Endothelial cell of umbilical vein (primary cell): Measurements from ENCODE around the gene GALK1. TPM values are rescaled to one million over a fixed set of nuclear protein-coding genes. Genes with fewer than 3 reads are reported as not detected.
"Not testable (repeated sequence)": the region's sequence is repeated elsewhere in the genome, so short reads cannot be mapped to it uniquely, and the experiment has no call there.

Experiments
- BruUV-seq: library from RNA; stranded (reverse); fragments of 400-500 nt; replicated peaks from 2 replicates; lab custom pipeline; 2021; lab: Mats Ljungman, UMichigan
- CTCF ChIA-PET: fragments of 300-600, 350-600 bp; sonication (Branson Sonifier 250); formaldehyde crosslinking; loops from one replicate; lab custom pipeline; 2021; ENCODE audit warnings: antibody characterized with exemption, inconsistent platforms; lab: Charles Lee
- POLR2A ChIA-PET: fragments of 300-600, 350-600 bp; sonication (Branson Sonifier 250); formaldehyde crosslinking; loops from one replicate; lab custom pipeline; 2021; ENCODE audit warnings: antibody characterized with exemption, inconsistent platforms; lab: Charles Lee
- DNase-seq: peaks from one replicate; pipeline ENCODE4 v3.0.0-alpha.2; 2011; ENCODE audit warnings: low read depth, low spot score
- FAIRE-seq: peaks from 2 replicates; lab custom pipeline; 2011; peaks lifted over from hg19 to GRCh38; lab: Jason Lieb, UNC
- H2AFZ ChIP-seq: 2 replicates; pipeline ENCODE4 v1.6.0; 2012; ENCODE audit warnings: low read depth, low read length, control low read depth, inconsistent platforms
- H3K27ac ChIP-seq: 2 replicates; pipeline ENCODE4 v1.5.1; 2011; ENCODE audit warnings: low read depth, mild to moderate bottlenecking, control low read depth, low read length, moderate library complexity; ENCODE audit not compliant: insufficient read depth
- H3K27me3 ChIP-seq, 2 experiments: 2 replicates each; pipeline versions ENCODE4 v1.6.0 to v1.6.1; 2011; ENCODE audit warnings: low read length in 2 of 2, mixed read lengths in 1 of 2; ENCODE audit not compliant: control insufficient read depth in 2 of 2, insufficient read depth in 2 of 2
- H3K36me3 ChIP-seq, 2 experiments: 2 replicates in 1 of 2; 3 replicates in 1 of 2; pipeline ENCODE4 v1.5.1; 2011; ENCODE audit warnings: low read length in 2 of 2, mild to moderate bottlenecking in 1 of 2, moderate library complexity in 1 of 2; ENCODE audit not compliant: control insufficient read depth in 2 of 2, insufficient read depth in 2 of 2; ENCODE audit errors: extremely low read depth in 1 of 2
- H3K4me1 ChIP-seq: 3 replicates; pipeline ENCODE4 v1.5.1; 2011; ENCODE audit warnings: mild to moderate bottlenecking, low read length; ENCODE audit not compliant: control insufficient read depth, insufficient read depth; ENCODE audit errors: extremely low read depth
- H3K4me2 ChIP-seq: 2 replicates; pipeline ENCODE4 v1.6.1; 2011; ENCODE audit warnings: low read length, control low read depth, mixed read lengths; ENCODE audit not compliant: insufficient read depth
- H3K4me3 ChIP-seq, 3 experiments: fragments of 200-600 bp in 1 of 3; sonication (generic), shearing (Covaris generic) in 1 of 3; replicated peaks in 1 of 3; 2 replicates each; pipeline ENCODE4 v1.5.1; 2011 to 2016; ENCODE audit warnings: control low read depth in 3 of 3, low read length in 3 of 3, mild to moderate bottlenecking in 2 of 3, inconsistent platforms in 1 of 3, low read depth in 1 of 3, moderate library complexity in 1 of 3; ENCODE audit not compliant: insufficient read depth in 1 of 3
- H3K79me2 ChIP-seq: 2 replicates; pipeline ENCODE4 v1.6.0; 2012; ENCODE audit warnings: low read length, inconsistent platforms; ENCODE audit not compliant: control insufficient read depth, insufficient read depth
- H3K9ac ChIP-seq: replicated peaks from 2 replicates; pipeline ENCODE3; 2011; ENCODE audit warnings: low read length, control low read depth; ENCODE audit not compliant: insufficient read depth; ENCODE audit errors: extremely low read depth
- H3K9me1 ChIP-seq: replicated peaks from 3 replicates; pipeline ENCODE4 v1.6.0; 2011; ENCODE audit warnings: mild to moderate bottlenecking, low read length; ENCODE audit not compliant: control insufficient read depth, insufficient read depth; ENCODE audit errors: extremely low read depth
- H3K9me3 ChIP-seq: replicated peaks from 2 replicates; pipeline ENCODE4 v1.5.1; 2012; ENCODE audit warnings: low read length, inconsistent platforms; ENCODE audit not compliant: control insufficient read depth, insufficient read depth
- H4K20me1 ChIP-seq: replicated peaks from 2 replicates; pipeline ENCODE3; 2011; ENCODE audit warnings: mild to moderate bottlenecking, low read length; ENCODE audit not compliant: control insufficient read depth, insufficient read depth; ENCODE audit errors: extremely low read depth
- MAX ChIP-seq: IDR thresholded peaks from 2 replicates; pipeline ENCODE4 v1.6.1; 2011; ENCODE audit not compliant: insufficient read depth, insufficient read length
- dilution Hi-C: fragments of 300-500 bp; cut with MboI; formaldehyde crosslinking; loops from one replicate; pipeline ENCODE4 v1.15.0; 2019; ENCODE audit warnings: low sequenced_read_pairs; ENCODE audit not compliant: extremely low pct_ligation_motif_present
- intact Hi-C: fragments of 100-400 bp; cut with micrococcal nuclease; formaldehyde crosslinking; loops from one replicate; pipeline ENCODE4 v1.10.0; 2022
- polyA plus RNA-seq, 4 experiments: library from polyadenylated mRNA; depleted of rRNA in 3 of 4; stranded (reverse) in 3 of 4; unstranded in 1 of 4; fragments of >200 nt; gene quantifications; 2 replicates each; pipeline versions ENCODE4 v1.2.1 to v1.2.3, GENCODE V29; 2011 to 2012; ENCODE audit warnings: missing spikeins in 1 of 4
- total RNA-seq: library from RNA; stranded (reverse); gene quantifications from 2 replicates; pipeline ENCODE4 v1.2.3, GENCODE V29; 2021
- TF ChIP-seq, protein P1 (sequence below), 2 donors: IDR thresholded peaks; 1 replicate in 1 of 2; 2 replicates in 1 of 2; pipeline ENCODE4 v1.5.1; 2011; ENCODE audit warnings: low read length in 2 of 2, mild to moderate bottlenecking in 2 of 2, moderate library complexity in 2 of 2, control low read depth in 1 of 2, inconsistent platforms in 1 of 2, low read depth in 1 of 2; ENCODE audit not compliant: insufficient read depth in 1 of 2; ENCODE audit errors: extremely low read depth in 1 of 2

The GALK1 gene
- total and polyA plus RNA-seq, 2 donors (not counting 3 experiments of a cell fraction or from before 2014, with no cell fraction given): 45.8 to 63.7 TPM

- intact Hi-C loops: loop anchor here (1.0 to 10.0 kb wide), 4 partner anchors 48 to 226 kb away; partner anchors contain the start of genes CDK3 and TRIM65
- H3K9ac ChIP-seq: peak overlapping the region; percentile 95
- CTCF ChIA-PET: interaction anchor here (0.9 to 1.7 kb wide), 4 partner anchors 36 to 99 kb away, joined by 3 to 10 read pairs (median 5); partner anchors contain the start of gene WBP2
- no peaks in the 10 kb centered on the region for H3K9me3 ChIP-seq
- dilution Hi-C loops: no loop called here
- peaks cover 6% of the 10 kb centered on the region for H4K20me1 ChIP-seq
- H3K27me3 ChIP-seq: no peaks in the 10 kb centered on the region
- no TSS peak for BruUV-seq
- H3K4me2 ChIP-seq: peak overlapping the region; percentile 73
- H3K79me2 ChIP-seq: peaks cover 18% of the 10 kb centered on the region
- H3K4me3 ChIP-seq: peak overlapping the region; percentile 61 to 87 (median 72)
- peak overlapping the region; percentile 93 for H3K27ac ChIP-seq
- H3K9me1 ChIP-seq: no peaks in the 10 kb centered on the region
- TF ChIP-seq MAX: no peak
- TF ChIP-seq, protein P1, sequence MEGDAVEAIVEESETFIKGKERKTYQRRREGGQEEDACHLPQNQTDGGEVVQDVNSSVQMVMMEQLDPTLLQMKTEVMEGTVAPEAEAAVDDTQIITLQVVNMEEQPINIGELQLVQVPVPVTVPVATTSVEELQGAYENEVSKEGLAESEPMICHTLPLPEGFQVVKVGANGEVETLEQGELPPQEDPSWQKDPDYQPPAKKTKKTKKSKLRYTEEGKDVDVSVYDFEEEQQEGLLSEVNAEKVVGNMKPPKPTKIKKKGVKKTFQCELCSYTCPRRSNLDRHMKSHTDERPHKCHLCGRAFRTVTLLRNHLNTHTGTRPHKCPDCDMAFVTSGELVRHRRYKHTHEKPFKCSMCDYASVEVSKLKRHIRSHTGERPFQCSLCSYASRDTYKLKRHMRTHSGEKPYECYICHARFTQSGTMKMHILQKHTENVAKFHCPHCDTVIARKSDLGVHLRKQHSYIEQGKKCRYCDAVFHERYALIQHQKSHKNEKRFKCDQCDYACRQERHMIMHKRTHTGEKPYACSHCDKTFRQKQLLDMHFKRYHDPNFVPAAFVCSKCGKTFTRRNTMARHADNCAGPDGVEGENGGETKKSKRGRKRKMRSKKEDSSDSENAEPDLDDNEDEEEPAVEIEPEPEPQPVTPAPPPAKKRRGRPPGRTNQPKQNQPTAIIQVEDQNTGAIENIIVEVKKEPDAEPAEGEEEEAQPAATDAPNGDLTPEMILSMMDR (IDR thresholded peaks at IDR 0.05; ENCODE audit: extremely low read depth in 1 of 2, insufficient read depth in 1 of 2, low read depth in 1 of 2, low read length in 2 of 2): peak; percentile 47 to 62
- POLR2A ChIA-PET: interaction anchor here (0.6 kb wide), 1 partner anchor 93 kb away, joined by 3 read pairs; no protein-coding TSS in a partner anchor
- peaks cover 20% of the 10 kb centered on the region for H3K4me1 ChIP-seq
- no peak overlapping the region for H2AFZ ChIP-seq
- DNase-seq: no peak
- peaks cover 14 to 16% of the 10 kb centered on the region in 2 experiments for H3K36me3 ChIP-seq
- FAIRE-seq: no peak
Observed at GRCh38 chr17:75778861-75779249, 13.9 kb upstream of the GALK1 start.

DNA sequence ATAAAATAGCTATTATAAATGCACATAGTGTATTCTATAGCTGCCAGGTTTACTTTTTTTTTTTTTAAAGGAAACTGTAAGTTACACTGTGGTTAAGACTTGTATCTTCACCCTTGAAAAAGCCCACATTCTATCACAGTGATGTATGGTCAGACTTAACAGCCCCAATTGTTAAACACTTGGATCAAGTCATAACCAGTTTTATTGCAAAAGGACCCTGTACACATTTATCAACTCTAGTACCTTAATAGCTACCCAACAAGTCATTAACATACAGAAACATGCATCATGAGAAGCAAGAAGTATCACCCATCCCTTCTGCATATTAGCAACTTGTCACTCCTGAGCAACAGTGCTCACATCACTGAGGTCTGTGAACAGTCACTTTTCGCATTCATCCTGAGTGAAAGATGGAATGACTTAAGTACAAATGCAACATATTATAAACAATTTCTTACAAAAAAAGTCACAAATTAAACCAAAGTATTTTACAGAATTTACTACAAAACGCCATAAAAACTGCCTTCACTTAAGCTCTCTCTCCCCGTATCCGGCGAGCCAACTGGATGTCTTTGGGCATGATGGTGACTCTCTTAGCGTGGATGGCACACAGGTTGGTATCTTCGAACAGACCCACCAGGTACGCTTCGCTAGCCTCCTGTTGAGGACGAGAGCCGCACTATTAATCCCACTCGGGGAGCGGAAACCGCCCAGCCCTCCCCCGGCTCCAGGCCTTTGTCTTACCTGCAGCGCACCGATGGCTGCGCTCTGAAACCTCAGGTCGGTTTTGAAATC lies 13.3 kb upstream of the GALK1 start:
- peaks cover 18% of the 10 kb centered on the region for H3K79me2 ChIP-seq
- H4K20me1 ChIP-seq, H3K9me3 ChIP-seq, H3K9me1 ChIP-seq, H3K27me3 ChIP-seq, dilution Hi-C loops, H2AFZ ChIP-seq, DNase-seq: not testable (repeated sequence)
- intact Hi-C loops: loop anchor here (5.0 to 10.0 kb wide), 2 partner anchors 119 to 227 kb away; partner anchors contain the start of genes CDK3 and TRIM65
- FAIRE-seq: peak; percentile 28
- BruUV-seq: TSS peak; percentile 37
- H3K4me1 ChIP-seq: peaks cover 14% of the 10 kb centered on the region
- H3K27ac ChIP-seq: peak overlapping the region; percentile 93
- peaks cover 14 to 16% of the 10 kb centered on the region in 2 experiments for H3K36me3 ChIP-seq
- ChIA-PET CTCF (interaction anchor here (0.9 to 1.7 kb wide), 3 partner anchors 37 to 99 kb away, joined by 3 to 5 read pairs (median 5); no protein-coding TSS in a partner anchor), POLR2A (interaction anchor here (0.6 kb wide), 1 partner anchor 94 kb away, joined by 3 read pairs; no protein-coding TSS in a partner anchor)
- H3K4me3 ChIP-seq: peak overlapping the region; percentile 61 to 87 (median 72)
- peak overlapping the region; percentile 73 for H3K4me2 ChIP-seq
- peak overlapping the region; percentile 95 for H3K9ac ChIP-seq
